HepG2 (cell line): ENCODE results near the gene MAGEB10. TPM values are rescaled to one million over a fixed set of nuclear protein-coding genes. Genes with fewer than 3 reads are reported as not detected.

Experiments used
- ATAC-seq: fragments of 200-7000 bp; cut with Tn5 transposase; 3 replicates; pipeline ENCODE4 v1.9.1; 2020; ENCODE audit warnings: mild to moderate bottlenecking, moderate library complexity
- BruUV-seq: library from RNA; stranded (reverse); fragments of 400-500 nt; replicated peaks from 2 replicates; lab custom pipeline; 2021; lab: Mats Ljungman, UMichigan
- CTCF ChIA-PET: fragments of 300-600 bp; formaldehyde crosslinking; extraction: SDS; loops from one replicate; lab custom pipeline; 2021; ENCODE audit warnings: low total read pairs, inconsistent platforms, low intra/inter-chr PET ratio; lab: Yijun Ruan, JAX
- POLR2A ChIA-PET: fragments of 350-600 bp; sonication (Branson Sonifier 250); formaldehyde crosslinking; loops from one replicate; lab custom pipeline; 2020; ENCODE audit warnings: antibody characterized with exemption, inconsistent platforms; lab: Yijun Ruan, JAX
- DNase-seq: peaks from one replicate; pipeline ENCODE4 v3.0.0-alpha.2; 2015; ENCODE audit warnings: low spot score
- FAIRE-seq: peaks from 3 replicates; lab custom pipeline; 2011; peaks lifted over from hg19 to GRCh38; lab: Jason Lieb, UNC
- H2AFZ ChIP-seq: one replicate; pipeline ENCODE4 v1.6.1; 2011; ENCODE audit warnings: low read length, inconsistent platforms
- H3K27ac ChIP-seq: fragments of 300-600 bp; 3 replicates; pipeline ENCODE4 v1.8.0; 2011; ENCODE audit warnings: mixed run types, mild to moderate bottlenecking, mixed read lengths, low read length, inconsistent platforms; ENCODE audit not compliant: insufficient read depth; ENCODE audit errors: extremely low read length
- H3K27me3 ChIP-seq, 2 experiments: fragments of 200-600 bp in 1 of 2; 2 replicates in 1 of 2; 3 replicates in 1 of 2; pipeline versions ENCODE4 v1.6.0 to v1.8.0; 2011; ENCODE audit warnings: low read length in 2 of 2, mild to moderate bottlenecking in 2 of 2, moderate library complexity in 2 of 2, inconsistent platforms in 1 of 2; ENCODE audit not compliant: insufficient read depth in 2 of 2, control insufficient read depth in 1 of 2
- H3K36me3 ChIP-seq, 2 experiments: fragments of 200-600 bp in 1 of 2; replicated peaks in 1 of 2; 2 replicates in 1 of 2; 3 replicates in 1 of 2; pipeline versions ENCODE4 v1.5.1 to v1.8.0; 2011; ENCODE audit warnings: low read length in 2 of 2, inconsistent platforms in 1 of 2; ENCODE audit not compliant: insufficient read depth in 2 of 2, control insufficient read depth in 1 of 2
- H3K4me1 ChIP-seq: 2 replicates; pipeline ENCODE4 v1.5.1; 2012; ENCODE audit warnings: low read length, inconsistent platforms; ENCODE audit not compliant: insufficient read depth
- H3K4me2 ChIP-seq: 2 replicates; pipeline ENCODE4 v1.6.0; 2011; ENCODE audit warnings: low read depth, low read length, inconsistent platforms
- H3K4me3 ChIP-seq, 3 experiments: fragments of 200-600 bp in 1 of 3; sonication (generic), shearing (Covaris generic) in 1 of 3; replicated peaks in 1 of 3; 2 replicates each; pipeline ENCODE4 v1.5.1; 2011 to 2016; ENCODE audit warnings: low read length in 3 of 3, inconsistent platforms in 2 of 3, low read depth in 2 of 3, mild to moderate bottlenecking in 2 of 3, control low read depth in 1 of 3, mixed read lengths in 1 of 3; ENCODE audit not compliant: insufficient read depth in 1 of 3
- H3K79me2 ChIP-seq: one replicate; pipeline ENCODE4 v1.6.1; 2011; ENCODE audit warnings: low read length, inconsistent platforms; ENCODE audit not compliant: insufficient read depth
- H3K9ac ChIP-seq: 2 replicates; pipeline ENCODE4 v1.6.0; 2011; ENCODE audit warnings: mild to moderate bottlenecking, low read depth, low read length, inconsistent platforms; ENCODE audit not compliant: insufficient read depth
- H3K9me3 ChIP-seq: 2 replicates; pipeline ENCODE4 v1.5.1; 2012; ENCODE audit warnings: mild to moderate bottlenecking, low read length
- H4K20me1 ChIP-seq: 2 replicates; pipeline ENCODE4 v1.6.0; 2011; ENCODE audit warnings: inconsistent platforms, mild to moderate bottlenecking, low read length, moderate library complexity; ENCODE audit not compliant: insufficient read depth
- CBX5 ChIP-seq: sonication (generic); formaldehyde crosslinking; IDR thresholded peaks from 2 replicates; pipeline ENCODE4 v1.4.0; 2020; ENCODE audit warnings: missing genetic modification reagents, borderline replicate concordance
- EEA1 ChIP-seq: sonication (generic); formaldehyde crosslinking; IDR thresholded peaks from 2 replicates; pipeline ENCODE4 v1.5.1; 2020; ENCODE audit warnings: mild to moderate bottlenecking, missing genetic modification reagents, borderline replicate concordance
- HDAC6 ChIP-seq: fragments of 200-600 bp; sonication (generic); IDR thresholded peaks from 2 replicates; pipeline ENCODE4 v1.7.0; 2017; ENCODE audit warnings: mild to moderate bottlenecking, antibody characterized with exemption, low read length, low read depth
- HOXA3 ChIP-seq: sonication (generic); formaldehyde crosslinking; IDR thresholded peaks from 2 replicates; pipeline ENCODE4 v1.5.0; 2020; ENCODE audit warnings: missing genetic modification reagents
- MAF1 ChIP-seq: sonication (generic); formaldehyde crosslinking; IDR thresholded peaks from 2 replicates; pipeline ENCODE4 v1.5.0; 2020; ENCODE audit warnings: missing genetic modification reagents, borderline replicate concordance
- MTF2 ChIP-seq: sonication (generic); formaldehyde crosslinking; IDR thresholded peaks from 2 replicates; pipeline ENCODE4 v1.5.0; 2020; ENCODE audit warnings: missing genetic modification reagents, borderline replicate concordance
- NCOA2 ChIP-seq: sonication (generic); formaldehyde crosslinking; IDR thresholded peaks from 2 replicates; pipeline ENCODE4 v1.8.0; 2022; ENCODE audit warnings: inconsistent platforms
- POLR2G ChIP-seq: fragments of 200-400 bp; formaldehyde crosslinking; IDR thresholded peaks from 2 replicates; pipeline ENCODE4 v1.6.1; 2018; ENCODE audit warnings: mild to moderate bottlenecking, low read depth, low read length, moderate library complexity
- SPEN ChIP-seq: sonication (generic); formaldehyde crosslinking; IDR thresholded peaks from 2 replicates; pipeline ENCODE4 v1.5.1; 2020; ENCODE audit warnings: low read depth, mild to moderate bottlenecking, missing genetic modification reagents
- SRSF9 ChIP-seq: fragments of 200-400 bp; formaldehyde crosslinking; IDR thresholded peaks from 2 replicates; pipeline ENCODE4 v1.6.1; 2018; ENCODE audit warnings: borderline replicate concordance, mild to moderate bottlenecking, low read depth, low read length; ENCODE audit not compliant: insufficient read depth, poor library complexity, severe bottlenecking
- ZBTB2 ChIP-seq: sonication (generic); formaldehyde crosslinking; IDR thresholded peaks from 2 replicates; pipeline ENCODE4 v1.8.0; 2022; ENCODE audit warnings: low read depth, missing genetic modification reagents
- ZFYVE20 ChIP-seq: sonication (generic); formaldehyde crosslinking; IDR thresholded peaks from 2 replicates; pipeline ENCODE4 v1.8.0; 2023; ENCODE audit warnings: low read depth, mild to moderate bottlenecking, moderate library complexity, missing genetic modification reagents, borderline replicate concordance
- ZNF207 ChIP-seq: fragments of 450-650 bp; IDR thresholded peaks from 2 replicates; pipeline ENCODE4 v1.6.1; 2016; ENCODE audit warnings: antibody characterized with exemption, borderline replicate concordance
- ZNF3 ChIP-seq: IDR thresholded peaks from 2 replicates; pipeline ENCODE4 v1.7.0; 2017; ENCODE audit warnings: inconsistent platforms
- ZNF547 ChIP-seq: sonication (generic); formaldehyde crosslinking; IDR thresholded peaks from 2 replicates; pipeline ENCODE4 v1.5.1; 2020; ENCODE audit warnings: mild to moderate bottlenecking, missing genetic modification reagents
- ZNF747 ChIP-seq: sonication (generic); formaldehyde crosslinking; IDR thresholded peaks from 2 replicates; pipeline ENCODE4 v1.8.1; 2023; ENCODE audit warnings: missing genetic modification reagents, mild to moderate bottlenecking, borderline replicate concordance
- WGBS: methylation state at CpG from one replicate; pipeline ENCODE4 v1.1.6; 2017; ENCODE audit warnings: low lambda C conversion rate; 5-methylcytosine and 5-hydroxymethylcytosine counted together
- in situ Hi-C: cut with HindIII; loops from 2 replicates; pipeline ENCODE4 v1.10.0; 2017; ENCODE audit warnings: low pct_unique_long_range_greater_than_20kb; ENCODE audit not compliant: extremely low pct_ligation_motif_present
- intact Hi-C: fragments of 100-400 bp; cut with micrococcal nuclease; formaldehyde crosslinking; loops from one replicate; pipeline ENCODE4 v1.10.0; 2022; ENCODE audit not compliant: unreplicated experiment
- polyA plus RNA-seq, 8 experiments: library from polyadenylated mRNA; depleted of rRNA in 3 of 8; stranded (reverse) in 7 of 8; unstranded in 1 of 8; fragments of >200 nt; fragmentation: Illumina TruSeq in 4 of 8; extraction: Trizol in 4 of 8; gene quantifications; 2 replicates each; pipeline versions ENCODE4 v1.2.1 to v1.2.3, GENCODE V29; 2011 to 2016; ENCODE audit warnings: low read depth in 4 of 8, missing spikeins in 1 of 8, mixed read lengths in 1 of 8; ENCODE audit not compliant: insufficient read depth in 1 of 8
- total RNA-seq, 5 experiments: library from RNA; depleted of rRNA; stranded (reverse); fragments of >200 nt; fragmentation: Illumina TruSeq; extraction: Trizol; gene quantifications; 2 replicates each; pipeline ENCODE4 v1.2.3, GENCODE V29; 2016; ENCODE audit warnings: low read depth in 1 of 5
- TF ChIP-seq, protein P1 (sequence below): sonication (generic); formaldehyde crosslinking; IDR thresholded peaks from 2 replicates; pipeline ENCODE4 v1.9.0; 2021; ENCODE audit warnings: missing genetic modification reagents, borderline replicate concordance

MAGEB10 gene
- total and polyA plus RNA-seq, 2 of the 13 experiments (the other 11 are each of a cell fraction or from before 2014, with no cell fraction given) = not detected

DNA sequence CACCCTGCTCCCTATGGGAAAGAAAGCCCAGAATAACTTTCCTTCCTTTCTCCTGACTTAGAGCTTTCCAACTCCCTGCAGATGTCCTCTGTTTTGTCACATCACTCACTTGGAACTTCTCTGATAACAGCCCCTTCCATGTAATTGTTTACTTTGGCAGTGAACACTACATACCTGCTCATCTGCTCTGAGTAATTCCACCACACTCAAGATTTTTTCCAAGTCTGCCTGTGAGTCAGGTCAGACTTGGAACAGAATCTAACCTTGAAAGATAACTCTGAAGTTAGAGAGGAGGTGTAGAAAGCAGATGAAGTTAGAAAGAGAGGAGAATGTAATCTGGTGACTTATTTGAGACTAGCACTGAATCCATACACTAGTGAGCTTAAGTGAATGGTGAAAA lies 7.4 kb downstream of the MAGEB10 start:
- FAIRE-seq = no peak
- ATAC-seq = no peak
- Histone ChIP-seq H3K36me3 (no peaks in the 10 kb centered on the region), H3K27ac (no peak overlapping the region), H3K79me2 (no peaks in the 10 kb centered on the region), H3K27me3 (no peaks in the 10 kb centered on the region), H4K20me1 (no peaks in the 10 kb centered on the region), H3K9me3 (no peaks in the 10 kb centered on the region), H2AFZ (no peak overlapping the region), H3K4me3 (no peak overlapping the region), H3K4me1 (no peaks in the 10 kb centered on the region), H3K9ac (no peak overlapping the region), H3K4me2 (no peak overlapping the region)
- intact Hi-C loops = no loop called here
- in situ Hi-C loops = no loop called here
- ChIA-PET CTCF (no interaction called here), POLR2A (no interaction called here)
- TF ChIP-seq MTF2 (CRISPR knock-in tag) (no peak), ZFYVE20 (CRISPR knock-in tag) (no peak), NCOA2 (CRISPR knock-in tag) (no peak), ZBTB2 (CRISPR knock-in tag) (no peak), SPEN (CRISPR knock-in tag) (no peak), ZNF3 (CRISPR knock-in tag) (no peak), CBX5 (no peak), POLR2G (no peak)
- DNase-seq = no peak
- BruUV-seq = no TSS peak

- CTCF ChIA-PET = no interaction called here
- no peaks in the 10 kb centered on the region for H3K4me1 ChIP-seq
- in situ Hi-C loops (no loop called here), intact Hi-C loops (no loop called here)
- ATAC-seq = no peak
- no peaks in the 10 kb centered on the region for H3K27me3 ChIP-seq
- no CpG with 5 or more reads among the region's 1 CpG for WGBS
- H2AFZ ChIP-seq = no peak overlapping the region
- no peak overlapping the region for H3K27ac ChIP-seq
- H3K4me2 ChIP-seq = no peak overlapping the region
- POLR2A ChIA-PET = no interaction called here
- BruUV-seq = no TSS peak
- no peaks in the 10 kb centered on the region for H3K79me2 ChIP-seq
- no peak overlapping the region for H3K9ac ChIP-seq
- DNase-seq = no peak
- no peaks in the 10 kb centered on the region for H4K20me1 ChIP-seq
- no peaks in the 10 kb centered on the region for H3K9me3 ChIP-seq
- H3K4me3 ChIP-seq = no peak overlapping the region
- no peak for FAIRE-seq
- H3K36me3 ChIP-seq = no peaks in the 10 kb centered on the region
- TF ChIP-seq SRSF9 = no peak
- TF ChIP-seq MAF1 (CRISPR knock-in tag) = no peak
- no peak for TF ChIP-seq ZNF747 (CRISPR knock-in tag)
- no peak for TF ChIP-seq HDAC6
- TF ChIP-seq, protein P1, sequence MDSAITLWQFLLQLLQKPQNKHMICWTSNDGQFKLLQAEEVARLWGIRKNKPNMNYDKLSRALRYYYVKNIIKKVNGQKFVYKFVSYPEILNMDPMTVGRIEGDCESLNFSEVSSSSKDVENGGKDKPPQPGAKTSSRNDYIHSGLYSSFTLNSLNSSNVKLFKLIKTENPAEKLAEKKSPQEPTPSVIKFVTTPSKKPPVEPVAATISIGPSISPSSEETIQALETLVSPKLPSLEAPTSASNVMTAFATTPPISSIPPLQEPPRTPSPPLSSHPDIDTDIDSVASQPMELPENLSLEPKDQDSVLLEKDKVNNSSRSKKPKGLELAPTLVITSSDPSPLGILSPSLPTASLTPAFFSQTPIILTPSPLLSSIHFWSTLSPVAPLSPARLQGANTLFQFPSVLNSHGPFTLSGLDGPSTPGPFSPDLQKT = no peak
- no peak for TF ChIP-seq ZNF547 (CRISPR knock-in tag)
- no peak for TF ChIP-seq HOXA3 (CRISPR knock-in tag)
- TF ChIP-seq EEA1 (CRISPR knock-in tag) = no peak
- TF ChIP-seq ZNF207 = no peak
Observed at GRCh38 chrX:27823812-27824211, 16.0 kb downstream of the MAGEB10 start.
